ENCODE results near the gene ABCA2.
"Not testable (repeated sequence)": the region's sequence is repeated elsewhere in the genome, so short reads cannot be mapped to it uniquely, and the experiment has no call there.

ABCA2 gene

DNA sequence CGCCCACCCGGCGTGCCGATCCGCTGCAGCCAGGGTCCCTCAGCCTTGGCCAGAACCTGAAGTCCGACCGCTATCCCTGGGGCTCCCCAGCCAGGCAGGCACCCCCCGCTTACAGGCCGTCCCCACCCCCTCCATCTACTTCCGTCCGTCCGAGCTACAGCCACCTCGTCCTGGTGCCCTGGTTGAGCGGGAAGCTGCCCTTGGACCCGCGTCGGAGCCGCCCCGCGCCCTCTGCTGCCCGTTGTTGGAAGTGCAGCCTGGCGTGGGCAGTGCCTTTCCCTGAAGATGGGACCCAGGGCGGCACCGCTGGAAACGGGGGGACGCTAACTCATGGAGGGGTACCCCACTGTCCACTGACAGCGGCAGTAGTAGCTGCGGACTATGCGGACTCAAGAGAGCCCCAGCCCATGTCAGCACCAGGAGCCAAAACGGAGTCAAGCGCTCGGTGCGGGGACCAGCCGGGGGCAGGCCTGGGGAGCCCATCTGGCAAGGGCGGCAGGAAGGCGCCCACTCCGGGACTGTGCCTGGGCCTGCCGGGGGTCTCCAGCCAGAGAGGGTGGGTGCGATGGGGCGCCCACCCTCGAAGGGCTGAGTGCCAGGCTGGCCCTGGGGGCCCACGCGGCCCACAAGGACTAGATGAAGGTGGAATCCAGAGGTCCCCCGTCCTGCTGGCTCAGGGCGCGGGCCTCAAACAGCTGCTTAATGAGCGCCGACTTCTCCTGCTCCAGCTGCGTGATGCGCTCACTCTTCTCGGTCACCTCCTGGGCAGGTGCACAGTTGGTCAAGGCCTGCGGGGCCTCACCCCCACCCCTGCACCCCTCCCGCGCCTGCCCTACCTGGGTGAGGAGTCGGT is 36.2 kb upstream of the ABCA2 start:
- DNase-seq: peak; percentile 49 to 61

DNA sequence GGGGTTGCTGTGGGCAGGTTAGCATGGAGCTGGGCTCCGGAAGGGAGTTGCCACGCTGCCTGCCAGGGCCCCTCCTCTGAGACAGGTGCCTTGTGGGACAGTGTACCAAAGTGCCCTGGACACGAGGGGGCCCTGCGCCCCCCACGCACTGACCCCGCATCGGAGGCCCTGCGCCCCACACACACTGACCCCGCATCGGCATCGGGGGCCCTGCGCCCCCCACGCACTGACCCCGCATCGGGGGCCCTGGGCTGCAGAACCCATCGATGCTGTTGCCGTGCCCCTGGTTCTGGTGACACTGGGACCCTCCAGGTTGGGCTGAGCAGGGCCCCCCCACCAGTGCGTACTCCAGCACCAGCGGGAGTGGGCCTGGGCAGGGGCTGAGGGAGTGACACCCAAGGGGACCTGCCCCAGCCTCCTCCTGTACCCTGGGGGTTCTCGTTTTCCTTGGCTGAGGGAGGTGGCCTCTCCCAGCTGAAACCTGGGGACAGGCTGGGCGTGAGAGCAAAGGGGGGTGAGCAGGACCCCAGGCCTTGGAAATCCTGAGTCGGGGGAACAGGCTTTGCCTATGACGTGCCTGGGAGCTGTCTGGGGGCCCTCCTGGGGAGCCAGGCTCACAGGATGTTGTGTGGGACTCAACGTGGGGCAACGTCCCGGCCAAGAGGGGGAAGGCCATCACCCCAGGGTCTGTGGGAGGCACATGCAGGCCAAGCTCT is 35.4 kb upstream of the ABCA2 start:
- DNase-seq: no peak

DNA sequence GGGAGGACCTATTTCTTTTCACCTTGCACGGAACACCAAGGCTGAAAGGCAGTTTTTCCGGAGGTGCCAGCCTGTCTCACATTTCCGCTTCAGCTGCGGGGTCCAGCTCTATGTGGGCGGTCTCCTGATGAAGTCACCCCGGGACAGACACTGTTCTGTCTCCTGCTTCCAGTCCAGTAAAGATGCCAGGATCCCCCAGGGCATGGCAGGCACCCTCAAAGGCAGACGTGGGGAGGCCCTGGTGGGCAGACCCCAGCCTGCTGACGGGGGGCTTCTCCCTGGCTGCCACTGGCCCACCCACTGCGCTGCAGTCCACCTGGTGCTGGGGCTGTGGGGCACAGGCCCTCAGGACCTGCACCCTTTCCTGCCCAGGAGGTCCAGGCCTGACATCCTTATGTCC is 34.8 kb upstream of the ABCA2 start:
- not testable (repeated sequence) for DNase-seq

DNA sequence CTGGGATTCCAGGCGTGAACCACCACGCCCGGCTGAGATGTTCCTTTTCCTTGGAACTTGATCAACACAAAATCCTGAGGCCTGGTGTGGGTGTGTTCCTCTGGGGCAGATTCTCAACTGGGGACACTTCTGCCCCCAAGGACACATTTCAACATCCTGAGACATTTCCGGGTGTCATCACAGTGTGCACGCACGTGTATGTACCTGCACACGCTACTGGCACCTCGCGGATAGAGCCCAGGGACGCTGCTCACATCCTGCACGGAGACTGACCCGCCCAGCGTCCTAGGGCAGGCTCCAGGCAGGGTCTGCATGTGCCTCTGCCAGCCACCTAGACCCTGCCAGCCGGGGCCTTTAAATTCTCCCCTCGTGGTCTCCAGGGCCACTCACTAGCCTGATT is 34.3 kb upstream of the ABCA2 start:
- no peak for DNase-seq

DNA sequence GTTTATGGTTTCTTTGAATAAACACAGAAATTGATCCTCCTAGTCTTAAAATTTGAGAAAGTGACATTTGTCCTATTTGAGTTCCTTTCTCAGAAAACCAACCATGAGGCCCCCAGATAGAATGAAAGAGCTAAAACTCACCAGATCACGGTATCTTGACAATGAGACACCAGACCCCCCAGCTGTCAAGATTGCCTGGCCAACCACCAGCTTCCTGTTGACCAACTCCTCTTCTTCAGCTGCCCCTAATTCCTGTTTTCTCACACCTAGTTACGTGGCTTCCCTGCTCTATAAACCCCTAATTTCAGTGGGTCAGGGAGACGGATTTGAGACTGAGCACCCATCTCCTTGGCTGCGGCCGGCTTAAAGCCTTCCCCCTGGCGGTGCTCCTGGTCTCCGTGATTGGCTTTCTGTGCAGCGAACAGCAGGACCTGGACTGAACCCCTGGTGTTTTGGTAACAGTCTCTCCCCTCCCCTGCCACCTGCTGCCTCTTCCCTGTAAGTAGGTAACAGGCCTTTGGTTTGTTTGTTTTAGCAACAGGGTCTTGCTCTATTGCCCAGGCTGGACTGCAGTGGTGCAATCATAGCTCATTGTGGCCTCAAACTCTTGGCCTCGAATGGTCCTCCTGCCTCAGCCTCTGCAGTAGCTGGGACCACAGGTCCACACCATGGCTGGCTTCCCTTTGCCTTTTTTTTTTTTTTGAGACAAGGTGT is 30.6 kb upstream of the ABCA2 start:
- no peak for DNase-seq

DNA sequence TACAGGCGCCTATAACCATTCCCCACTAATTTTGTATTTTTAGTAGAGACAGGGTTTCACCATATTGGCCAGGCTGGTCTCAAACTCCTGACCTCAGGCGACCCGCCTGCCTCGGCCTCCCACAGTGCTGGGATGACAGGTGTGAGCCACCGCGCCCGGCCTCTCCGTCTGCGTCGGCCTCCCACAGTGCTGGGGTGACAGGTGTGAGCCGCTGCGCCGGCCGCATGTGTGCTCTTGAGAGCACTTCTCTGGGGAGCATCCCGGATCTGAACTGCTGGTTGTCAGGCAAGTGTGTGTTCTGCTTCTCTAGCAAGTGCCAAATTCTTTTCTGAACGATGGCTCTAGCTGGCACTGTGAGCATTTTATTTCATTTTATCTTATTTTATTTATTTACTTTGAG is 29.5 kb upstream of the ABCA2 start:
- DNase-seq: no peak

DNA sequence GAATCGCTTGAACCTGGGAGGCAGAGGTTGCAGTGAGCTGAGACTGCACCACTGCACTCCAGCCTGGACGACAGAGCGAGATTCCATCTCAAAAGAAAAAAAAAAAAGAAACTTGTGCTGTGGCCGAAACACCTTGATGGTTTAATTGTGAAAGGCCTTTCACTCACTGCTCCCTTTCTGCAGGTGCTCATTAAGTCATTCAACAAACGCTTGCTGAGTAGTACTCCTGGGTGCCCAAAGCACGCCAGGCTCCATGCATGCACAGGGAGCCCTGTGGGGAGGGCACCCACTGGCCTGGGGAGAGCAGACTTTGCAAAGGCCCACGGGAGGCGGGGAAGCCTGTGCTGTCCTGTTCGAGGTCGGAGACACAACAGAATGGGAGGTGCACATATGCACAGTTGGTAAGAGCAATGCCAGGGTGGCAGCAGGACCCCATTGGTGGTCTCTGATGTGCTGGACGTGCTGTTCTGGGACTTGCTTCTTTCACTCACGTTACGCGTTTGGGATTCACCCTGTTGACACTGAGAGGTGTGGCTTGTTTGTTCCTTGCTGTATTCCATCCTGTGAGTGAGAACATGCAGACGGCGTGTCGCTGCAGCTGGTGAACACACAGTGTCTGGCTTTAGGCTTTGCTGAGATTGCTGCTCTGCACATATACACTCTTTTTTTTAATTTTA is 28.8 kb upstream of the ABCA2 start:
- DNase-seq: no peak

DNA sequence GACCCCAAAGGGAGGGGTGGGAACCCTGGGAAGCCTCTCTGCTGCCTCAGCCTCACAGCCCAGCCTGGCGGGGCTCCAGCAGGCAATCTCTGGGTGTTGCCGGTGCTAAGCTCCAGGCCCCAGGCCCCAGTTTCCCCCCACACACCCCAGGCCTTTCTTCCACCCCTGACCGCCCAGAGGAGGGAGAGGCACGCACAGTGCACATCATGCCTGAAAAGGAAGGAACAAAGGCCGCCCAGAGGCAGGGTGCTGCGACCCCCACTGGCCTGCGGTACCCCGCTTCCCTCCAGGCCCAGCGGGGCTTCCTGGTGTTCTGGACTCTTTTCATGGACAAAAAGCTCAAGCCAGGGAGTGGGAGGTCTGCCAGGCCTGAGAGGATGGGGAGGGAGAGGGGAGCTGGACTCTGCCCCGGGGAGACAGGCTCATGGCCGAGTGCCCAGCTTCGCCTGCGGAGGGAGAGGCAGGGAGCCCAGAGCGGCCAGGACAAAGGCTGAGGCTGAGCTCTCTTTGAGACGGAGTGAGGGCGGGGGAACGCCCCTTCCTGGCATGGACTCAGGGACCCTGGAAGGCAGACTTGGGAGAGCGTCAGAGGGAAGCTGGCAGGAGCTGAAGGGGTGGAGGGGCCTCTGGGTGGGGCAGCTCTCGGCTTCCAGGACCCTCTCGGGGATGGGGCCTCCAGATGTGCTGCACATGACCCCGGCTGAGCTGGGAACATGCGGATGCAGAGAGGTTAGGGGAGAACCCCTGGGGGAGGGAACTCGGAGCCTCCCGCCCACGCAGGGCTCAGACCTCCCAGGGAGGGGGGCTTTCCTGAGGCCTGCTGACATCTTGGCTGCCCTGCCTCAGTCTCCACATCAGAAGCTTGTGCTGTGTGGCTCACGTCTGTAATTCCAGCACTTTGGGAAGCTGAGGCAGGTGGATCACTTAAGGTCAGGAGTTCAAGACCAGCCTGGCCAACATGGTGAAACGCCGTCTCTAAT is 27.6 kb upstream of the ABCA2 start:
- DNase-seq: no peak

DNA sequence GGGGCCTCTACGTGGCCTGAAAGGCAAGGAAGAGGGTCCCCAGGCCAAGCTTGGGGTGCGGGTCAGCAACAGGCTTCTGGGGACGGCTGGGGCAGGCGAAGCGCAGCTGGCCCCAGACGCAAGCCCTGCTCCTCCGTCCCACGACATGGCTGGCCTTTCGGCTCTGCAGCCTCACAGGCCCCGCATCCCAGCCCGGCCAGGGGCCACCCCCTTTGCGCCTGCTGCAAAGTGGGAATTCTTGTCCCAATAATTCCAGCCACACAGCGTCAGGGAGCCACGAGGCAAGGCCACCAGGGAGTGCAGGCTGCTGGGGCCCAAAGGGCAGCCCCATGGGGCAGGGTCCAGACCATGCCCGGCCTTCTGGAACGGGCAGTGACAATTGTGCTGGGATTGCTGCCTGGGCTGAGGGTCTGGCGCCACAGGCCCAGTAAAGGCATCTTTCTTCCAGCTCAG is 26.9 kb upstream of the ABCA2 start:
- no peak for DNase-seq

DNA sequence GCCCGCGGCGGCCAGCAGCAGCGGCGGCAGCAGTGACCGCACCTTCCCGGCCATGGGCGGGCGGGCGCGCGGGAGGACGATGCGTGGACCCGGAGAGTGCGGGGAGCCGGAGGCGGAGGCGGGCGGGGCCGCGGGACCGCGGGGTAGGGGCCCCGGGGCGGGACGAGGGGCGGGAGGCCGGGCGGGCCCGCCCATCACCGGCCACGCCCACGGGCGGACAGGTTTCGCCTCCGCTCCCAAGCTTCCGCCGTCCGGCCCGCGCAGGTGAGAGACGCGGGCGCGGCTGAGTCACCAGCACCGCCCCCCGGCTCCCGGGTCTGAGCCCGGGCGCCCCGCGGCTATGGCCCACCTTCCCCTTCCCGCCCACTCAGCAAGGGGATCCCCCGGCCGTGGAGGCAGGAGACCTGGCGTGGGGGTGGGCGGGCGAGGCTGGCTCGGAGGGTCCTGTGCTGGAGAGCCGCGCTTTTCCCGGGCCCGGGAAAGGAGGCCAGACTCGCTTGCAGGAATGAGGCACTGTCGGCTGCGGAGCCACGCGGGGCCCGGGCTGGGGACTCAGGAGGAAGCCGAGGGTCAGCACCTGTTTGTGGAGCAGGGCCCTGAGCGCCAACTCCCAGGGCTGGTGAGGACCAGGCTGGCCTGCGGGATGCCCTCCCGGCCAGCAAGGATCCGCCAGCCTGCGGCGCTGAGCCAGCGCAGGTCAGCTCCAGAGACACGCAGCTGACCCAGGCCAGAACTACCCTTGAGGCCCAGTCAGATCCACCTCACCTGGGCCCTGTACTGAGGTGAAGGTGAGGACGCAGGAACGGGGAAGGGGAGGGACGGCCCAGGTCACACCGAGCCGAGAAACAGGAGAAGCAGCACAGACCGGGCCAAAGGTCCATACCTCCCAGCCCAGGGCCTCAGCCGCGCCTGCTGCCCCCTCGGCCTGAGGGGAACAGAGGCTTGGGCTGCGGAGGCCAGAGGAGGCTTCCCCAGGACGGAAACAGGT is 26.2 kb upstream of the ABCA2 start, which contains the start of gene ENTPD2:
ENTPD2 (minus strand) TSS at position 118 of the 988 bp plus-strand sequence; CDS start at position 54, 64 bp downstream.
- no peak for DNase-seq

DNA sequence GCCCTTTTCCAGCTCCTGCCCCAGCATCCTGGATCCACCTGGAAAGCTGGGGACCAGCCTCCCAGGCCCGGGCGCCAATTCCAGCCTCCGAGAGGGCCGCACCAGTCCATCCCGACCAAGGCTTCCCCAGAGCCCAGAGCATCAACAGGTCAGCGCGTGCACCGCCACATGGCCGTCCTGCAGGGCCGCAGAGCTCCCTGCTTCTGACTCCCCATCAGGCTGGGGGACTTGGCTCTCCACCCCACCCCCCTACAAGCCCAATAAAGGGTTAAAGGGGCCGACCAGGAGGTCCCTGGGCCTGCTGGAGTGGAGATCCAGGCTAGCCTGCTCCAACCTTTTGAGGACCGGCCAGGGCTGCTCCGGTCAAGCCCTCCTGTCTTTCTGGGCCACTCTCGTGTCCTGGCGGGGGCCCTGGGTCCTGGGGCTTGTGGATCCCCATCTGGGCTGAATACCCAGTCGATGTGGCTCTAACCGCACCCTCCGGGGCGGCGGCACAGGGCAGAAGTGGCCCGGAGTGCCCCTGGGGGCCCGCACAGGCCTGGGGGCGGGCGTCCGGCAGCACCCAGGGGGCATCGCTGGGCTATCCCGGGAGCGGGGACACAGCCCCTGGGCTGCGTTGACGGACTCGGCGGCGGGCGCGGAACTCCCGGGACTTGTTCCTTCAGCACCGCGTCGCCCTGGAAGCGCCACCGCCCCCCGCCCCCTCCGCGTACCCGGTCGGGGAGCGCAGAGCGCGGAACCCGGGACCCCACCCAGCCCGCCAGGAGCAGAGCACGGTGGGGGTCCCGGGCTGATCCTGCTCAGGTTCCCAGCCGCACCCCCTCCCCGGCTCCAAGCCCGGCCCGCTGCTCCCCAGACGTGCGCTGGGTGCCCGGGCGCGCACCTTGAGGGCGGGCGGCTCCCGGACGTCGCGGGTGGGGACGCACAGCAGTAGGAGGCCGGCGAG is 25.2 kb upstream of the ABCA2 start:
- no peak for DNase-seq

DNA sequence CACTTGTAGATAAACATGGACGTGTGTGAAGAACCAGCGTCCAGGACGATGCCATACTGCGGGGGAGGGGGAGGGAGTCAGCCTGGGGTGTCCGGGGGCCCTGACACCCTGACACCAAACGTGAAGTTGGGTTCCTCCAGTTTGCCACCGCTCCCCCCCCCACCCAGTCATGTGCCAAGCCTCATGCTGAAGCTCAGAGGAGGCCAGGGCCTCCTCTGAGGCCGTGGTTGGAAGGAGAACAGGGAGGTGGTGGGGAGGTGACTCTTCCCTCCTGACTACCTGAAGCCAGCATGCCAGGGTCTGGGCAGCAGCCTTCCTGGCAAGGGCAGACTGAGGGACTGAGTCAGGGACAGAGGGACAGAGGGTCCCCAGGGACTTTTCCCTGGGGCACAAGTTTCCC is 24.3 kb upstream of the ABCA2 start:
- DNase-seq: no peak

DNA sequence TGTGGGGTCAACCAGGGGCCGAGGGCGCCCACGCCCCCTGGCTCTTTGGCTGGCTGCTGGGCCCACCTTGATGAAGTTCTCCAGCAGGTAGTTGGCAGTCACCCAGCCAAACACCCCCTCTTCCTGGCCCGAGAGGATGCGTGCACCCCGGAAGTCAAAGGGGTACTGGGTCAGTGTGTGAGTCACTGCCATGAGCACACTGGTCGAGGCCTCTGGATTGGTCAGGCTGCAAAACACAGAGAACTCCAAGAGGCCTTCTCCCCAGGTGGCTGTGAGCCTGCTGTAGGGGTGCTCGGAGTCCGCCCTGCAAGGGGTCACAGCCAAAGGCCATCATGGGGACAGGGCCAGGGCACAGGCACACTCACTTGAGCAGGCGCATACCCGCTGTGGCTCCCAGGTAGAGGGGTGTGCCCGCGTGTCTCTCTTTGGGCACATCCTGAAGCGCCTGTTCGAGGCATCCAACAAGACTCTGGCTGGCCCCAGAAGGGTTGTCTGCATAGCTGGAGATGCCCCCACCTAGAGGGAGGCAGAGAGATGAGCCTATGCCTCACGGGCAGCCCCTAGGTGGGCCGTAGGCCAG is 23.2 kb upstream of the ABCA2 start:
- no peak for DNase-seq

DNA sequence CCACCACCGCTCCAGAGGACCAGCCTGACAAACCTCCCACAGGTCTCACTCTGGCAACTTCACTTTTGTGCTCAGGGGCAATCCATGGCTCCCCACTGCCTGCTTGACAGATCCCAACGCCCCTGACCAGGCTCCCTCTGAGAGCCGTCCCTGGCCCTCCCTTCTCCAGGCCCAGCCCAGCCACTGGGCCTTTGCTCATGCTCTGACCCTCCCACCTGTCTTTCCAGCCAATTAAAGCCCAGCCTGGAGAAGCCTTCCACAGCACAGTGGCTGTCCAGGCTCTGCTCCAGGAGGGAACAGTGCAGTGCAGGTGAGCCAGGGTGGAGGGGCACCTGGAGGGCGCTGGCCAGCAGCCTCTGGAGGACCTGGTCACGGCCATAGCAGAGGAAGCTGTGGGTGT is 22.5 kb upstream of the ABCA2 start:
- DNase-seq: no peak

DNA sequence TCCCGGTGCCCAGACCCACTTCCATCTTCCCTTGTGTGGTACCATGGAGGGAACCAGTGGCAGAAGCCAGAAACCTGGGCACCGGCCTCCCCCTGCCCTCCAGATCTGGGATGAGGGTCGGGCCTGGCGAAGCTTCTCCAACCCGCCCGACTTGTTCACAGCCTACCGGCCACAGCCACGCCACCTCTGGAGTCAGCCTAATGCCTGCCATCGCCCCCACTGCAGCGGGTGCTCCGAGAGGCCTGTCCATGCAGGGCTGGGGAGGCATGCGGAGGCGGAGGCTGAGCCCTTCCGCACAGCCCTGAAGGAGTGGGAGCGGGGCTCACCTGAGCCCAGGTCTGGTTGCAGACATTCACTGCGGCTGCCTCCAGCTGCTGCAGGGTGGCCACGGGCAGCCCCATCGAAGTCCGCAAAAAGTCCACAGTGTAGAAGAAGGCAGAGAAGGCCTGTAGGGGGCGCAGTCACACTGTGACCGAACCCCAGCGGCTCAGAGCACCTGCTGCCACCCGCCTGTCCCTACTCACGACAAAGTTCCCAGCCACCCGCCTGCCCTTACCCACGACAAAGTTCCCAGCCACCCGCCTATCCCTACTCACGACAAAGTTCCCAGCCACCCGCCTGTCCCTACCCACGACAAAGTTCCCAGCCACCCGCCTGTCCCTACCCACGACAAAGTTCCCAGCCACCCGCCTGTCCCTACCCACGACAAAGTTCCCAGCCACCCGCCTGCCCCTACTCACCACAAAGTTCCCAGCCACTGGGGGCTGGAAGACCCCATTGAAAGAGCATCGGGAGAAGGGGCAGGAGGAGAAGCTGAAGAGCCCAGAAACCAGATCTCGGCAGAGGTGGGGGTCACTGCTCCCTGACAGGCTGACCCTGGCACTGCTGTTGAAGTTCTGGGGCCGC is 21.8 kb upstream of the ABCA2 start:
- peak; percentile 41 to 47 for DNase-seq

DNA sequence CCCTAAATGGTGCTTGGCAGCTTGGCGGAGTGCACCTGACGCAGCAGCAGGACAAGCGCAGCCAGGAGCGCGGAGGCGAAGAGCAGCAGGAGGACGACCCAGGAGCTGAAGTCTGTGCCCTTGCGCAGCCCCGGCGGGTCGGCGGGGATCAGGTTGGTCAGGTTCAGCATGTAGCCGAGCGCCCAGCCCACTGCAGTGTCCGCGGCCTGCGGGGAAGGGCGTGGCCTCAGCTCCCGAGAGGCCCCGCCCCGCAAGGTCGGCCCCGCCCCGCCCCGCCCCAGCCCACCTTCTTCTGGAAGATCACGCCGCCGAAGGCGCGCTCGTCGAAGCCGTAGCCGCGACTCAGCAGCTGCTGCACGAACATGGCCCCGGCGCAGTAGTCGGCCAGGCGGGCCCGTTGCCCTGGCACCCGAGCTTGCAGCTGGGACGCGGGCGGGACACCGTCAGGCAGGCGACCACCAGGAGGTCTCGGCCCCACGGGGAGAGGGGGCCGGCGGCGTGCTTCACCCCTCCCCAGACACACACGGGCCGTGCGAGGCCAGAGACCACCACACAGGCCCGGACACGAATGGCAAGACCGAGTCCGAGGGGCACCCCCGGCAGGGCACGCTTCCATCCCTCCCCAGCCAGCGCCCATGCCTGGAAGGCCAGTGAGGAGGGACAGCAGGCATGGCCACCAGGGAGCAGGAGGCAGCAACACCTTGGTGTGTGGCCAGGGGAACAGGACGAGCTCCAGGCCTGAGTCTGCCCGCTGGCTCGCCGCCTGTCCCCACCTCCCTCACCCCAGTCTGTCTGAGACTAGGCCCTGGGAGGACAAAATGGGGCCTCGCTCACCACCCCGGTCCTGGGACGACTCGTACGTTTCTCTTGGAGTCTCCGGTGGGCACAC is 20.9 kb upstream of the ABCA2 start:
- no peak for DNase-seq

Measured in activated CD4-positive, alpha-beta T cell treated with anti-CD3 and anti-CD28 coated beads, Interleukin-2, amount 50 U/mL, for 4 hours (primary cell).